HTR-8/SVneo (cell line): ENCODE data around the gene ZSWIM6.
"Not testable (repeated sequence)": the region's sequence is repeated elsewhere in the genome, so short reads cannot be mapped to it uniquely, and the experiment has no call there.

ENCODE experiments used
- DNase-seq: peaks from one replicate; pipeline ENCODE4 v3.0.0; 2011; ENCODE audit warnings: low spot score, mixed read lengths; ENCODE audit not compliant: insufficient read length
- FAIRE-seq: peaks from 2 replicates; lab custom pipeline; 2011; peaks lifted over from hg19 to GRCh38; lab: Jason Lieb, UNC

The ZSWIM6 gene

GRCh38 chr5:61402244-61402823 lies 70.3 kb downstream of the ZSWIM6 start:
- no peak for FAIRE-seq

GRCh38 chr5:61402970-61403900 lies 71.2 kb downstream of the ZSWIM6 start:
- no peak for FAIRE-seq
- DNase-seq = no peak

More at GRCh38 chr5:61402244-61402823, 70.3 kb downstream of the ZSWIM6 start:
- no peak for DNase-seq

GRCh38 chr5:61405511-61406295 lies 73.6 kb downstream of the ZSWIM6 start:
- FAIRE-seq (no peak), DNase-seq (no peak)

GRCh38 chr5:61406497-61406896 lies 74.4 kb downstream of the ZSWIM6 start:
- not testable (repeated sequence) for FAIRE-seq, DNase-seq

- DNase-seq (no peak), FAIRE-seq (no peak)
Observed at GRCh38 chr5:61407706-61408270, 75.7 kb downstream of the ZSWIM6 start.

GRCh38 chr5:61408476-61409168 lies 76.6 kb downstream of the ZSWIM6 start:
- FAIRE-seq = peak; percentile 88
- peak; percentile 94 for DNase-seq

GRCh38 chr5:61409568-61409967 lies 77.5 kb downstream of the ZSWIM6 start:
- DNase-seq = peak; percentile 66
- no peak for FAIRE-seq

GRCh38 chr5:61410811-61411210 lies 78.8 kb downstream of the ZSWIM6 start:
- no peak for FAIRE-seq
- DNase-seq = no peak

- FAIRE-seq (no peak), DNase-seq (no peak)
Observed at GRCh38 chr5:61412361-61412760, 80.3 kb downstream of the ZSWIM6 start.

- FAIRE-seq, DNase-seq: not testable (repeated sequence)
Observed at GRCh38 chr5:61413205-61413604, 81.1 kb downstream of the ZSWIM6 start.

- no peak for DNase-seq
- no peak for FAIRE-seq
Observed at GRCh38 chr5:61414806-61415205, 82.7 kb downstream of the ZSWIM6 start.

- DNase-seq (no peak), FAIRE-seq (no peak)
Observed at GRCh38 chr5:61416010-61416409, 84.0 kb downstream of the ZSWIM6 start.

GRCh38 chr5:61416420-61416819 lies 84.4 kb downstream of the ZSWIM6 start:
- FAIRE-seq = peak; percentile 44
- no peak for DNase-seq

GRCh38 chr5:61417340-61417739 lies 85.3 kb downstream of the ZSWIM6 start:
- DNase-seq = no peak
- FAIRE-seq = no peak

GRCh38 chr5:61417851-61418250 lies 85.8 kb downstream of the ZSWIM6 start:
- no peak for DNase-seq
- no peak for FAIRE-seq

GRCh38 chr5:61419106-61419505 lies 87.0 kb downstream of the ZSWIM6 start:
- FAIRE-seq = no peak

GRCh38 chr5:61420016-61420415 lies 88.0 kb downstream of the ZSWIM6 start:
- DNase-seq (no peak), FAIRE-seq (no peak)

More at GRCh38 chr5:61419106-61419505, 87.0 kb downstream of the ZSWIM6 start:
- DNase-seq = no peak

GRCh38 chr5:61421262-61421661 lies 89.2 kb downstream of the ZSWIM6 start:
- not testable (repeated sequence) for FAIRE-seq, DNase-seq

- DNase-seq = no peak
- FAIRE-seq = peak; percentile 80
Observed at GRCh38 chr5:61423487-61424145, 91.6 kb downstream of the ZSWIM6 start.
